Brain microvascular endothelial cell (primary cell): Measurements from ENCODE around the gene CADM1.

ENCODE experiments used
- DNase-seq: peaks from one replicate; pipeline ENCODE4 v3.0.0-alpha.2; 2020
- H3K27ac ChIP-seq: fragments of 250-450 bp; sonication (Bioruptor Pico); 2 replicates; pipeline ENCODE4 v1.5.1; 2020; ENCODE audit warnings: mild to moderate bottlenecking, moderate library complexity
- H3K27me3 ChIP-seq: fragments of 250-450 bp; sonication (Bioruptor Pico); replicated peaks from 2 replicates; pipeline ENCODE4 v1.5.1; 2020; ENCODE audit warnings: mild to moderate bottlenecking
- H3K36me3 ChIP-seq: fragments of 250-450 bp; sonication (Bioruptor Pico); replicated peaks from 2 replicates; pipeline ENCODE4 v1.5.1; 2020; ENCODE audit warnings: mild to moderate bottlenecking
- H3K4me3 ChIP-seq: 2 replicates; pipeline ENCODE4 v1.5.1; 2011; ENCODE audit warnings: low read depth, mild to moderate bottlenecking, control low read depth, low read length, moderate library complexity
- in situ Hi-C: cut with HindIII; loops from 2 replicates; pipeline ENCODE4 v1.10.0; 2017; ENCODE audit warnings: low sequenced_read_pairs, low pct_ligation_motif_present
- TF ChIP-seq, protein P1 (sequence below): IDR thresholded peaks from 2 replicates; pipeline ENCODE4 v1.5.1; 2011; ENCODE audit warnings: low read depth, mild to moderate bottlenecking, moderate library complexity, low read length, control low read depth, inconsistent platforms; ENCODE audit errors: missing control alignments

CADM1 gene

GRCh38 chr11:115256397-115257197 is 247.6 kb downstream of the CADM1 start:
- DNase-seq = no peak
- Histone ChIP-seq H3K4me3 (no peak overlapping the region), H3K36me3 (no peaks in the 10 kb centered on the region), H3K27ac (no peak overlapping the region), H3K27me3 (no peaks in the 10 kb centered on the region)
- TF ChIP-seq, protein P1, sequence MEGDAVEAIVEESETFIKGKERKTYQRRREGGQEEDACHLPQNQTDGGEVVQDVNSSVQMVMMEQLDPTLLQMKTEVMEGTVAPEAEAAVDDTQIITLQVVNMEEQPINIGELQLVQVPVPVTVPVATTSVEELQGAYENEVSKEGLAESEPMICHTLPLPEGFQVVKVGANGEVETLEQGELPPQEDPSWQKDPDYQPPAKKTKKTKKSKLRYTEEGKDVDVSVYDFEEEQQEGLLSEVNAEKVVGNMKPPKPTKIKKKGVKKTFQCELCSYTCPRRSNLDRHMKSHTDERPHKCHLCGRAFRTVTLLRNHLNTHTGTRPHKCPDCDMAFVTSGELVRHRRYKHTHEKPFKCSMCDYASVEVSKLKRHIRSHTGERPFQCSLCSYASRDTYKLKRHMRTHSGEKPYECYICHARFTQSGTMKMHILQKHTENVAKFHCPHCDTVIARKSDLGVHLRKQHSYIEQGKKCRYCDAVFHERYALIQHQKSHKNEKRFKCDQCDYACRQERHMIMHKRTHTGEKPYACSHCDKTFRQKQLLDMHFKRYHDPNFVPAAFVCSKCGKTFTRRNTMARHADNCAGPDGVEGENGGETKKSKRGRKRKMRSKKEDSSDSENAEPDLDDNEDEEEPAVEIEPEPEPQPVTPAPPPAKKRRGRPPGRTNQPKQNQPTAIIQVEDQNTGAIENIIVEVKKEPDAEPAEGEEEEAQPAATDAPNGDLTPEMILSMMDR = no peak
- in situ Hi-C loops = no loop called here

DNA sequence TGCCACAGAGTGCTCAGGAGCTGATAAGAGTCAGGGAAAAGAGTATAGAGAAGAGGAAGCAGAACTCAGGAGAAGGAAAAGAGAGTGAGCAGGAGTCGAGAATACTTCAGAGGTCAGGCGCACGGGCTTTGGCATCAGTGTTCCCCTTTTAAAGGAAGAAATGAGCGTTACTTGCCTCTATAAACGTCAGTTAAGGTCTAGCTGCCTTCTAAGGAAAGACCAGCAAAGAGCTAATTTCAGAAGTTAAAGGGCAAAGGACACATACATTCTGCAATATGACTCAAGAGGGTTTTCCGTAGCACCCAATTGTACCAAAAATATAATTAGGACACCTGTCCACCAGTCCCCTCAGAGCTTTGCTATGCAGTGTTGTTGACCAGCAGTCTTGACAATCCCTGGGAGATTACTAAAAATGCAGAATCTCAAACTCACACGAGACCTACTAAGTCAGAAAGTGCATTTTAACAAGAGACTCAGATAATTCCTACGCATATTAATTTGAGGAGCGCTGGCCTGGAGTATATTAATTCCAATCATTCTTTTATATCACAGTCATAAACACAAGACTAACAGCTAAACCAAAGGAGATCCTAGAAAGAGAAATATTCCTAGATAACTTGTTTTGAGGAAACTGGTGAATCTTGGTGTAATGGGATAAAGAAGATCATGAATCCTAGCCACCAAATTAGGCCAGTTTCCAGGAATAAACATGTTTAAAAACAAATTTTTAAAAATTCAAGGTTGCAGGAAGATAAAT is 249.0 kb downstream of the CADM1 start:
- TF ChIP-seq, protein P1 = no peak
- no peak overlapping the region for H3K4me3 ChIP-seq
- in situ Hi-C loops = no loop called here
- no peak for DNase-seq
- H3K27me3 ChIP-seq = no peaks in the 10 kb centered on the region
- H3K36me3 ChIP-seq = no peaks in the 10 kb centered on the region
- H3K27ac ChIP-seq = no peak overlapping the region

- H3K27me3 ChIP-seq = no peaks in the 10 kb centered on the region
- no peak overlapping the region for H3K4me3 ChIP-seq
- no peak for DNase-seq
- no peak overlapping the region for H3K27ac ChIP-seq
- TF ChIP-seq, protein P1 = no peak
- H3K36me3 ChIP-seq = no peaks in the 10 kb centered on the region
- in situ Hi-C loops = no loop called here
These were observed 253.1 kb downstream of the CADM1 start for GRCh38 chr11:115251126-115251525.

- Histone ChIP-seq H3K36me3 (no peaks in the 10 kb centered on the region), H3K27ac (no peak overlapping the region), H3K27me3 (no peaks in the 10 kb centered on the region), H3K4me3 (no peak overlapping the region)
- in situ Hi-C loops = no loop called here
- TF ChIP-seq, protein P1 = no peak
- DNase-seq = no peak
These were observed 255.1 kb downstream of the CADM1 start for GRCh38 chr11:115249061-115249578.

DNA sequence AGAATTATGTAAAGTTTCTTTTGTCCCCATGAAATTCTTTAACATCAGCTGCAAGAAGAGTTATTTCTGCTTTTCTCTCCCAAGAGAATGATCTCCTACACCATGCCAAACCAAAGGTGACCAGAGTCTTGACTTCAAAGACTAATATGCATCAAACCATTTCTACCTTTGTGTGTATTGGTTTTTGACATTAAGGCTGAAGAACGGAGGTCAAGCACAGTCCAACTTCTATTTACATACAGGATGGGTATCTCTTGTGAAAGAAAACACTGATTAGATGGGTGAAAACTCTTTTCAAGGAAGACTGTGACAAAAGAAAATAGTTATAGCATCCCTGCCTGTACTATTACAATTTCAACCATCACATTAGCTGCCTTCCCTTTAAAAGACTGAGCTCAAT is 256.3 kb downstream of the CADM1 start:
- H3K27me3 ChIP-seq = no peaks in the 10 kb centered on the region

More for the DNA sequence above, 256.3 kb downstream of the CADM1 start:
- Histone ChIP-seq H3K36me3 (no peaks in the 10 kb centered on the region), H3K4me3 (no peak overlapping the region), H3K27ac (no peak overlapping the region)
- in situ Hi-C loops = no loop called here
- TF ChIP-seq, protein P1 = no peak
- DNase-seq = no peak
